ENCODE measurements around the gene BST2.

BST2 gene

GRCh38 chr19:17402982-17403855 lies 2.2 kb downstream of the BST2 start:
- peaks cover 44% of the 10 kb centered on the region for H3K4me1 ChIP-seq (ENCODE audit: insufficient read depth, low read length)
- H3K36me3 ChIP-seq (ENCODE audit: insufficient read depth, low read length) = peaks cover 14% of the 10 kb centered on the region
- no peak for ATAC-seq (ENCODE audit: insufficient read depth, low read depth)
- H3K9ac ChIP-seq (ENCODE audit: low read depth, low read length) = no peak overlapping the region
- no peak overlapping the region for H3K4me3 ChIP-seq (ENCODE audit: low read depth in 1 of 2, low read length in 2 of 2)
- no peak overlapping the region for H3K4me2 ChIP-seq (ENCODE audit: insufficient read depth, low read length)
- DNase-seq = peak; percentile 20
- H2AFZ ChIP-seq (ENCODE audit: low read depth, low read length) = no peak overlapping the region
- H3K27ac ChIP-seq (ENCODE audit: low read length) = no peak overlapping the region
- H3K27me3 ChIP-seq (ENCODE audit: insufficient read depth, low read length, poor library complexity) = no peaks in the 10 kb centered on the region
- H4K20me1 ChIP-seq (ENCODE audit: insufficient read depth, low read length) = no peaks in the 10 kb centered on the region
- TF ChIP-seq CTCF (IDR thresholded peaks at IDR 0.05; ENCODE audit: borderline replicate concordance, extremely low read depth, low read length, poor library complexity, severe bottlenecking) (no peak), EZH2 (IDR thresholded peaks at IDR 0.05; ENCODE audit: borderline replicate concordance, low read depth, low read length, severe bottlenecking) (no peak)
- H3K9me3 ChIP-seq (ENCODE audit: insufficient read depth, low read length, severe bottlenecking) = no peaks in the 10 kb centered on the region
- H3K79me2 ChIP-seq (ENCODE audit: insufficient read depth, low read length) = peaks cover 28% of the 10 kb centered on the region

GRCh38 chr19:17401628-17402027 lies 3.8 kb downstream of the BST2 start:
- H3K4me1 ChIP-seq (ENCODE audit: insufficient read depth, low read length) = peaks cover 29% of the 10 kb centered on the region
- H3K4me3 ChIP-seq (ENCODE audit: low read depth in 1 of 2, low read length in 2 of 2) = no peak overlapping the region
- no peaks in the 10 kb centered on the region for H3K9me3 ChIP-seq (ENCODE audit: insufficient read depth, low read length, severe bottlenecking)
- TF ChIP-seq EZH2 (IDR thresholded peaks at IDR 0.05; ENCODE audit: borderline replicate concordance, low read depth, low read length, severe bottlenecking) (no peak), CTCF (IDR thresholded peaks at IDR 0.05; ENCODE audit: borderline replicate concordance, extremely low read depth, low read length, poor library complexity, severe bottlenecking) (no peak)
- ATAC-seq (ENCODE audit: insufficient read depth, low read depth) = no peak
- no peaks in the 10 kb centered on the region for H4K20me1 ChIP-seq (ENCODE audit: insufficient read depth, low read length)
- no peaks in the 10 kb centered on the region for H3K27me3 ChIP-seq (ENCODE audit: insufficient read depth, low read length, poor library complexity)
- H3K9ac ChIP-seq (ENCODE audit: low read depth, low read length) = no peak overlapping the region
- H3K79me2 ChIP-seq (ENCODE audit: insufficient read depth, low read length) = peaks cover 26% of the 10 kb centered on the region
- H3K27ac ChIP-seq (ENCODE audit: low read length) = no peak overlapping the region
- H2AFZ ChIP-seq (ENCODE audit: low read depth, low read length) = no peak overlapping the region
- no peak overlapping the region for H3K4me2 ChIP-seq (ENCODE audit: insufficient read depth, low read length)
- DNase-seq = no peak
- peaks cover 14% of the 10 kb centered on the region for H3K36me3 ChIP-seq (ENCODE audit: insufficient read depth, low read length)

GRCh38 chr19:17398902-17399527 lies 6.4 kb downstream of the BST2 start:
- DNase-seq = no peak
- Histone ChIP-seq H2AFZ (ENCODE audit: low read depth, low read length) (no peak overlapping the region), H4K20me1 (ENCODE audit: insufficient read depth, low read length) (no peaks in the 10 kb centered on the region), H3K4me1 (ENCODE audit: insufficient read depth, low read length) (peaks cover 13% of the 10 kb centered on the region), H3K79me2 (ENCODE audit: insufficient read depth, low read length) (peaks cover 3% of the 10 kb centered on the region), H3K27ac (ENCODE audit: low read length) (no peak overlapping the region), H3K9me3 (ENCODE audit: insufficient read depth, low read length, severe bottlenecking) (no peaks in the 10 kb centered on the region), H3K9ac (ENCODE audit: low read depth, low read length) (no peak overlapping the region), H3K4me2 (ENCODE audit: insufficient read depth, low read length) (no peak overlapping the region), H3K27me3 (ENCODE audit: insufficient read depth, low read length, poor library complexity) (no peaks in the 10 kb centered on the region), H3K36me3 (ENCODE audit: insufficient read depth, low read length) (peaks cover 14% of the 10 kb centered on the region), H3K4me3 (ENCODE audit: low read depth in 1 of 2, low read length in 2 of 2) (no peak overlapping the region)
- TF ChIP-seq CTCF (IDR thresholded peaks at IDR 0.05; ENCODE audit: borderline replicate concordance, extremely low read depth, low read length, poor library complexity, severe bottlenecking) (no peak), EZH2 (IDR thresholded peaks at IDR 0.05; ENCODE audit: borderline replicate concordance, low read depth, low read length, severe bottlenecking) (no peak)
- ATAC-seq (ENCODE audit: insufficient read depth, low read depth) = no peak

Measured in DND-41 (cell line).